A673 (cell line): ENCODE measurements around the gene LTBR. TPM values are rescaled to one million over a fixed set of nuclear protein-coding genes. Genes with fewer than 3 reads are reported as not detected.

Experiments used
- BruUV-seq: library from RNA; stranded (reverse); fragments of 400-500 nt; replicated peaks from 2 replicates; lab custom pipeline; 2021; lab: Mats Ljungman, UMichigan
- CTCF ChIA-PET: fragments of 300-600 bp; sonication (Branson Sonifier 250); formaldehyde crosslinking; loops from one replicate; lab custom pipeline; 2022; ENCODE audit warnings: antibody characterized with exemption; lab: Charles Lee
- POLR2A ChIA-PET: fragments of 300-600 bp; sonication (Branson Sonifier 250); formaldehyde crosslinking; loops from one replicate; lab custom pipeline; 2022; ENCODE audit warnings: antibody characterized with exemption; ENCODE audit not compliant: low non-redundant PET; lab: Charles Lee
- DNase-seq: peaks from one replicate; pipeline ENCODE4 v3.0.0-alpha.2; 2015; ENCODE audit warnings: low spot score
- H3K27ac ChIP-seq: fragments of 200-600 bp; sonication (generic); 2 replicates; pipeline ENCODE4 v1.5.1; 2016; ENCODE audit warnings: mixed run types, low read depth, mild to moderate bottlenecking, mixed read lengths, antibody characterized with exemption, low read length; ENCODE audit not compliant: poor library complexity, severe bottlenecking
- H3K27me3 ChIP-seq: fragments of 200-600 bp; sonication (generic); replicated peaks from 2 replicates; pipeline ENCODE4 v1.6.1; 2017; ENCODE audit warnings: mixed run types, low read depth, mild to moderate bottlenecking, mixed read lengths, antibody characterized with exemption, low read length; ENCODE audit not compliant: insufficient read depth, poor library complexity
- H3K36me3 ChIP-seq: fragments of 200-600 bp; sonication (generic); 2 replicates; pipeline ENCODE4 v1.6.1; 2016; ENCODE audit warnings: mixed run types, mild to moderate bottlenecking, mixed read lengths, antibody characterized with exemption, low read length; ENCODE audit not compliant: insufficient read depth, poor library complexity, severe bottlenecking
- H3K4me1 ChIP-seq: fragments of 200-600 bp; sonication (generic); 2 replicates; pipeline ENCODE4 v1.6.1; 2017; ENCODE audit warnings: mixed run types, mild to moderate bottlenecking, mixed read lengths, antibody characterized with exemption, low read length; ENCODE audit not compliant: insufficient read depth, poor library complexity, severe bottlenecking
- H3K4me3 ChIP-seq: fragments of 200-600 bp; sonication (generic); 2 replicates; pipeline ENCODE4 v1.5.1; 2016; ENCODE audit warnings: low read depth, mixed run types, mild to moderate bottlenecking, mixed read lengths, low read length; ENCODE audit not compliant: poor library complexity, severe bottlenecking
- H3K9me3 ChIP-seq: fragments of 200-600 bp; sonication (generic); 2 replicates; pipeline ENCODE4 v1.6.1; 2016; ENCODE audit warnings: mixed run types, low read depth, mild to moderate bottlenecking, mixed read lengths, antibody characterized with exemption, low read length; ENCODE audit not compliant: poor library complexity, severe bottlenecking
- EZH2 ChIP-seq: fragments of 200-600 bp; sonication (generic); IDR thresholded peaks from 2 replicates; pipeline ENCODE4 v1.6.1; 2017; ENCODE audit warnings: borderline replicate concordance, low read depth, mild to moderate bottlenecking, mixed read lengths, antibody characterized with exemption, low read length; ENCODE audit not compliant: poor library complexity, severe bottlenecking
- intact Hi-C: fragments of 100-400 bp; cut with micrococcal nuclease; formaldehyde crosslinking; loops from one replicate; pipeline ENCODE4 v1.10.0; 2022; ENCODE audit not compliant: unreplicated experiment
- total RNA-seq: library from RNA; stranded (reverse); gene quantifications from 2 replicates; pipeline ENCODE4 v1.2.3, GENCODE V29; 2021
- TF ChIP-seq, protein P1 (sequence below): fragments of 300-800, 200-600 bp; sonication (generic); conservative IDR thresholded peaks from 2 replicates; pipeline ENCODE4 v1.5.1; 2017; ENCODE audit warnings: low read depth, mild to moderate bottlenecking, antibody characterized with exemption, low read length, moderate library complexity, mixed read lengths

The LTBR gene
- total RNA-seq, 1 experiment from 2014 or later = 27.5 TPM

DNA sequence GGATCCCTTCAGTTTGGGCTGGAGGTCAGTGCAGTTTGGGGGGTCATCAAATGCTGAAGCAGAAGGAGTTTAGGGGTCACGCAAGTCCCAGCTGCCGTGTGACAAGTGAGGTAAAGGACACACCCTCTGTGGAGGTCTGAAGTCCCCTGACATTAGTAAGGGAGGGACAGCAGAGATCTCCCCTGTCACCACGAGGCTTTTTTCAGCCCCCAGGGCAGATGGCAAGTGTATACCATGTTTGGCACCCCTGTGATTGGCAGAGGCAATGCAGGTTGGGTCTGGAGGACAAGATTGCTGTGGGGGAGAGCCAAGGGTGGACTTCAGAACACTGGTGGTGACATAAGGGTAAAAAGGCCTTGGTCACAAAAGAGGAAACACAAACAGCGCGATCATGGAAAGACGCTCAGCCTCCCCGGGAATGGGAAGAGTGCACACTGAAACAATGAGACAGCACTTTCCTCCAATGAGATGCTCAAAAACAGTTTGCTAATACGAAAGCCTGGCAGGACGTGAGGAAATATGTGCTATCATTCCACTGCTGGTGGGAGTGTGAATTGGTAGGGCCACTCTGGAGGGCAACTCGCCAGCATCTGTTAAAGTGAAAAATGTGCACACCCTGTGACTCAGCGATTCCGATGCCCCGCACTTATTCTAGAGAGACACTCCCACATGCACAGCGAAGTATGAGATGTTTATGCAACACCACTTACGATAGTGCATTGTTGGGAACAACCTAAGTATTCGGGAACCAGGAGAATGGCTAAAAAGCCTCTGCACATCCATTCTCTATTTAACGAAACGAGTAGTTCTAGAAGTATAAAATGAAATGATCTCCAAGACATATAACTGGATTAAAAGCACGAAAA, 46.4 kb downstream of the LTBR start:
- CTCF ChIA-PET = no interaction called here
- peaks cover 19% of the 10 kb centered on the region for H3K4me1 ChIP-seq
- intact Hi-C loops = no loop called here
- POLR2A ChIA-PET = no interaction called here
- peak; percentile 94 for DNase-seq
- no peaks in the 10 kb centered on the region for H3K36me3 ChIP-seq
- peak overlapping the region; percentile 9 for H3K4me3 ChIP-seq
- peak overlapping the region; percentile 68 for H3K27ac ChIP-seq
- no peaks in the 10 kb centered on the region for H3K9me3 ChIP-seq
- H3K27me3 ChIP-seq = no peaks in the 10 kb centered on the region
- TSS peak; percentile 61 for BruUV-seq
- TF ChIP-seq, protein P1, sequence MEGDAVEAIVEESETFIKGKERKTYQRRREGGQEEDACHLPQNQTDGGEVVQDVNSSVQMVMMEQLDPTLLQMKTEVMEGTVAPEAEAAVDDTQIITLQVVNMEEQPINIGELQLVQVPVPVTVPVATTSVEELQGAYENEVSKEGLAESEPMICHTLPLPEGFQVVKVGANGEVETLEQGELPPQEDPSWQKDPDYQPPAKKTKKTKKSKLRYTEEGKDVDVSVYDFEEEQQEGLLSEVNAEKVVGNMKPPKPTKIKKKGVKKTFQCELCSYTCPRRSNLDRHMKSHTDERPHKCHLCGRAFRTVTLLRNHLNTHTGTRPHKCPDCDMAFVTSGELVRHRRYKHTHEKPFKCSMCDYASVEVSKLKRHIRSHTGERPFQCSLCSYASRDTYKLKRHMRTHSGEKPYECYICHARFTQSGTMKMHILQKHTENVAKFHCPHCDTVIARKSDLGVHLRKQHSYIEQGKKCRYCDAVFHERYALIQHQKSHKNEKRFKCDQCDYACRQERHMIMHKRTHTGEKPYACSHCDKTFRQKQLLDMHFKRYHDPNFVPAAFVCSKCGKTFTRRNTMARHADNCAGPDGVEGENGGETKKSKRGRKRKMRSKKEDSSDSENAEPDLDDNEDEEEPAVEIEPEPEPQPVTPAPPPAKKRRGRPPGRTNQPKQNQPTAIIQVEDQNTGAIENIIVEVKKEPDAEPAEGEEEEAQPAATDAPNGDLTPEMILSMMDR = no peak
- no peak for TF ChIP-seq EZH2

DNA sequence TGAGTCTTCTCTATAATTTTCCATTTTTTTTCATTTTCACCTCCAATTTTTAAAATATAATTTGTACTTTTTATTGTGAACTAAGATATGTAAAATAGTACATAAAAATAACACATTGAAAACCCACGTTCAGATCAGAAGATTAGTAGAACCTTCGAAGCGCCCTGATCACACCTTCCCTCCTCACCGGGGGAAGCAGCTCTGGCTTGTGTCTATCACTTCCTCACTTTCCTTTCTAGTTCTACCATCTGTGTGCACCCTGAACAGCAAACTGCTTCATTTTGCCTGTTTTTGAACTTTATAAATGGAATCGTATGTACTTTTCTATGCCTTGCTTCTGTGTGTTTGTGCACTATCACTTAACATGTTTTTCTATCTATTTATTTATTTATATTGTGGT, 49.0 kb downstream of the LTBR start:
- Histone ChIP-seq H3K27me3 (no peaks in the 10 kb centered on the region), H3K36me3 (no peaks in the 10 kb centered on the region), H3K4me1 (peaks cover 19% of the 10 kb centered on the region), H3K27ac (no peak overlapping the region), H3K4me3 (no peak overlapping the region), H3K9me3 (no peaks in the 10 kb centered on the region)
- CTCF ChIA-PET = no interaction called here
- intact Hi-C loops = no loop called here
- BruUV-seq = no TSS peak
- TF ChIP-seq EZH2 = no peak
- TF ChIP-seq, protein P1 = no peak
- no peak for DNase-seq
- POLR2A ChIA-PET = no interaction called here

DNA sequence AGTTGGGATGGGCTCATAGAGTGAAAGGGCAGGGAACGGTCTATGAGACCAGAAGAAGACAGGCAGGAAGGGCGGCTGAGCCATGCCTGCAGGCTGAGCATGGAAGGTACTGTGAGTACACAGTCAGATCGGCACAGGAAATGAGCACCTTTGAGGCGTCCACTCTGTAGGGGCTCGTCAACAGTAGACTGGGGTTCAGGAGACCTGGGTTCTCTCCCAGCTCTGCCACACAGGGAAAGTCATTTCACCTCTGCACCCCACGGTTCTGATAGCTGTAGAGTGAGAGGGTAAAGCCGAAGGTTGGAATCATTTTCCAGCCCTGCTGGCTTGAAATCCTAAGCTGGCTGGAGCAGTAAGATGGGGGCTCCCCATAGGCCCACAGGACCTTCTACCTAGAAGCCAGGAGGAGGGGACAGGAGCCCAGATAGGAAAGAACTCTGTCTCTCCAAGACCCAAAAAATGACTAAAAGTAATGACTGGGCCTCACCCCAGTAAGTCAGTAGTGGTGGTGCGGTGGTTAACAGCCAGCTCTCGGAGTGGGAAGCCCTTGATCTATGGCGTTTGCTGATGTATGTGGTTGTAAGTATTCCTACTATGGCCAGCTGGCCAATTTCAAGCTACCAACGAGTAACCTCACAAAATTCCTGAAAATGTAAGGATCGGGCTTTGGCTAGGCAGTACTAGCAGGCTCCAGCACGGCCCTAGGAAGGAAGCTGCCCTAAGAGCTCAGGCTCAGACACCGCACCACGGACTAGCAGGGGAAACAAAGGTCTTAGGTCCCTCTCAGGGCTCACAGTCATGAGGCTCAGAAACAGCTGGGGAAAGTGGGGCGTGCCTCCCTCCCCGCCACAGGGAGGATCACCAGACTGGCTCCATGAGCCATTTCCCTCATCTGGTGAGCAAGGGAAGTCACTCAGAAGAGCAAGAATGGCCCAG, 50.5 kb downstream of the LTBR start:
- no peaks in the 10 kb centered on the region for H3K9me3 ChIP-seq
- CTCF ChIA-PET = interaction anchor here (0.5 to 1.2 kb wide), 4 partner anchors 31 to 1504 kb away, joined by 3 to 7 read pairs (median 4); partner anchors contain the start of gene GAPDH
- H3K27me3 ChIP-seq = no peaks in the 10 kb centered on the region
- no TSS peak for BruUV-seq
- no peak overlapping the region for H3K4me3 ChIP-seq
- H3K27ac ChIP-seq = no peak overlapping the region
- no peaks in the 10 kb centered on the region for H3K36me3 ChIP-seq
- TF ChIP-seq, protein P1 = no peak
- TF ChIP-seq EZH2 = no peak
- no peak for DNase-seq
- intact Hi-C loops = no loop called here
- H3K4me1 ChIP-seq = peaks cover 19% of the 10 kb centered on the region
- POLR2A ChIA-PET = no interaction called here
